Chondrocyte (in vitro differentiated cells): Measurements from ENCODE around the gene TMOD3. TPM values are rescaled to one million over a fixed set of nuclear protein-coding genes. Genes with fewer than 3 reads are reported as not detected.

Experiments used
- DNase-seq: peaks from one replicate; pipeline ENCODE4 v3.0.0; 2021; ENCODE audit warnings: mixed read lengths, low spot score
- H3K27ac Mint-ChIP-seq: one replicate; pipeline ENCODE4 v1.8.0; 2021; ENCODE audit warnings: mild to moderate bottlenecking, moderate library complexity, mixed read lengths; ENCODE audit not compliant: unreplicated experiment
- H3K27me3 Mint-ChIP-seq: 2 replicates; pipeline ENCODE4 v1.8.0; 2021; ENCODE audit warnings: low read depth, mixed read lengths
- H3K36me3 Mint-ChIP-seq: 2 replicates; pipeline ENCODE4 v1.8.0; 2021; ENCODE audit warnings: low read depth, mixed read lengths
- H3K4me1 Mint-ChIP-seq: 2 replicates; pipeline ENCODE4 v1.8.0; 2021; ENCODE audit warnings: low read depth, mild to moderate bottlenecking, mixed read lengths
- H3K4me3 Mint-ChIP-seq: one replicate; pipeline ENCODE4 v1.8.0; 2021; ENCODE audit warnings: mild to moderate bottlenecking, moderate library complexity, mixed read lengths; ENCODE audit not compliant: unreplicated experiment
- H3K9me3 Mint-ChIP-seq: 2 replicates; pipeline ENCODE4 v1.8.0; 2021; ENCODE audit warnings: low read depth, mixed read lengths
- CTCF ChIP-seq: fragments of 200-600 bp; sonication (generic); IDR thresholded peaks from 2 replicates; pipeline ENCODE4 v1.5.0; 2021; ENCODE audit warnings: antibody characterized with exemption, mild to moderate bottlenecking, moderate library complexity
- total RNA-seq: library from RNA; stranded (reverse); gene quantifications from 3 replicates; pipeline ENCODE4 v1.2.1, GENCODE V29; 2021

The TMOD3 gene
- total RNA-seq, 1 donor from 2014 or later, result 44.3 TPM

GRCh38 chr15:51841406-51842040 is 12.1 kb downstream of the TMOD3 start:
- DNase-seq, result no peak
- TF ChIP-seq CTCF, result no peak
- no peak overlapping the region for H3K4me3 Mint-ChIP-seq
- peaks cover 80% of the 10 kb centered on the region for H3K4me1 Mint-ChIP-seq
- no peak overlapping the region for H3K27ac Mint-ChIP-seq
- H3K36me3 Mint-ChIP-seq, result no peaks in the 10 kb centered on the region
- H3K27me3 Mint-ChIP-seq, result no peaks in the 10 kb centered on the region
- H3K9me3 Mint-ChIP-seq, result no peaks in the 10 kb centered on the region

GRCh38 chr15:51842265-51842664 is 12.8 kb downstream of the TMOD3 start:
- Mint-ChIP-seq H3K9me3 (no peaks in the 10 kb centered on the region), H3K36me3 (no peaks in the 10 kb centered on the region), H3K27ac (no peak overlapping the region), H3K4me3 (no peak overlapping the region), H3K4me1 (peaks cover 80% of the 10 kb centered on the region), H3K27me3 (no peaks in the 10 kb centered on the region)
- TF ChIP-seq CTCF, result no peak
- DNase-seq, result no peak

- no peaks in the 10 kb centered on the region for H3K36me3 Mint-ChIP-seq
- no peak for DNase-seq
- H3K27ac Mint-ChIP-seq, result peak overlapping the region; percentile 68
- H3K4me3 Mint-ChIP-seq, result no peak overlapping the region
- H3K9me3 Mint-ChIP-seq, result no peaks in the 10 kb centered on the region
- no peak for TF ChIP-seq CTCF
- no peaks in the 10 kb centered on the region for H3K27me3 Mint-ChIP-seq
- H3K4me1 Mint-ChIP-seq, result peaks cover 73% of the 10 kb centered on the region
Measured at GRCh38 chr15:51842852-51843737, 13.6 kb downstream of the TMOD3 start.

GRCh38 chr15:51844747-51845426 is 15.4 kb downstream of the TMOD3 start:
- peaks cover 72% of the 10 kb centered on the region for H3K4me1 Mint-ChIP-seq
- no peak for DNase-seq
- no peaks in the 10 kb centered on the region for H3K9me3 Mint-ChIP-seq
- H3K4me3 Mint-ChIP-seq, result peak overlapping the region; percentile 0
- H3K27me3 Mint-ChIP-seq, result no peaks in the 10 kb centered on the region
- no peak for TF ChIP-seq CTCF
- H3K27ac Mint-ChIP-seq, result peak overlapping the region; percentile 87
- H3K36me3 Mint-ChIP-seq, result peaks cover 4% of the 10 kb centered on the region

- no peak for DNase-seq
- TF ChIP-seq CTCF, result no peak
- Mint-ChIP-seq H3K9me3 (no peaks in the 10 kb centered on the region), H3K27me3 (no peaks in the 10 kb centered on the region), H3K4me1 (peaks cover 74% of the 10 kb centered on the region), H3K36me3 (peaks cover 4% of the 10 kb centered on the region), H3K27ac (peak overlapping the region; percentile 87), H3K4me3 (no peak overlapping the region)
Measured at GRCh38 chr15:51846066-51846462, 16.6 kb downstream of the TMOD3 start.
